ENCODE measurements around the gene MKLN1. TPM values are rescaled to one million over a fixed set of nuclear protein-coding genes. Genes with fewer than 3 reads are reported as not detected.

Gene MKLN1
- total RNA-seq, 1 donor from 2014 or later, result 66.3 TPM

DNA sequence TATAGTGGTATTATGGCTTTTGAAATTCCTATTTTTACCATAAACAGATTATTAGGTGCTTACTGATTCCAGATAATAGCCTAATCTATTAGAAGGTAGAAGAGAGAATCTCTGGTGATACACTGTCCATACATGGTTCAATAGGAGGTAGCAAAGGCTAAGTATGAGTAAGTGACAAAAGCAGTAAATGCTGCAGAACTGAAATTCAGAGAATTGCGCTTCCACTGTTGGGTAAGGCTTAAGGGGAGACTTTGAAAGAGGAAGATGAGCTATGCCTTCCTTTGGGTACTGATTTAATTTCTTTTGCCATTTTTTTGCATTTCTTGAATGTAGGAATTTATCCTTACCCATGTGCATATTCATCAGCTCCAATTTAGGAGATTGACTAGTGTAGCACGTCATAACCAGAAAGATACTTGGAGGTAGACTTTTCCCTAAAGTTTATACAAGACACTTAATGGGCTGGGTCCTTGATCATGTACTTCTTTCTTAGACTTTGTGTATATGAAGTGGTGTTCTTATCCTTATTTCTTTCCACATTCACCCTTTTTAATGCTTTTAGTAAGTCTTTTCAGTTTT lies 15.3 kb downstream of the MKLN1 start:
- H3K36me3 Mint-ChIP-seq (ENCODE audit: low read depth, unreplicated experiment), result no peaks in the 10 kb centered on the region
- no peak overlapping the region for H3K27ac Mint-ChIP-seq (ENCODE audit: unreplicated experiment)
- no peak overlapping the region for H3K4me3 Mint-ChIP-seq (ENCODE audit: unreplicated experiment)
- no peaks in the 10 kb centered on the region for H3K27me3 Mint-ChIP-seq (ENCODE audit: unreplicated experiment)
- TF ChIP-seq, protein P1, sequence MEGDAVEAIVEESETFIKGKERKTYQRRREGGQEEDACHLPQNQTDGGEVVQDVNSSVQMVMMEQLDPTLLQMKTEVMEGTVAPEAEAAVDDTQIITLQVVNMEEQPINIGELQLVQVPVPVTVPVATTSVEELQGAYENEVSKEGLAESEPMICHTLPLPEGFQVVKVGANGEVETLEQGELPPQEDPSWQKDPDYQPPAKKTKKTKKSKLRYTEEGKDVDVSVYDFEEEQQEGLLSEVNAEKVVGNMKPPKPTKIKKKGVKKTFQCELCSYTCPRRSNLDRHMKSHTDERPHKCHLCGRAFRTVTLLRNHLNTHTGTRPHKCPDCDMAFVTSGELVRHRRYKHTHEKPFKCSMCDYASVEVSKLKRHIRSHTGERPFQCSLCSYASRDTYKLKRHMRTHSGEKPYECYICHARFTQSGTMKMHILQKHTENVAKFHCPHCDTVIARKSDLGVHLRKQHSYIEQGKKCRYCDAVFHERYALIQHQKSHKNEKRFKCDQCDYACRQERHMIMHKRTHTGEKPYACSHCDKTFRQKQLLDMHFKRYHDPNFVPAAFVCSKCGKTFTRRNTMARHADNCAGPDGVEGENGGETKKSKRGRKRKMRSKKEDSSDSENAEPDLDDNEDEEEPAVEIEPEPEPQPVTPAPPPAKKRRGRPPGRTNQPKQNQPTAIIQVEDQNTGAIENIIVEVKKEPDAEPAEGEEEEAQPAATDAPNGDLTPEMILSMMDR (IDR thresholded peaks at IDR 0.05; ENCODE audit: unreplicated experiment), result no peak
- H3K4me1 Mint-ChIP-seq (ENCODE audit: unreplicated experiment), result peaks cover 12% of the 10 kb centered on the region
- no peak for DNase-seq (ENCODE audit: low spot score)
- H3K9me3 Mint-ChIP-seq (ENCODE audit: unreplicated experiment), result no peaks in the 10 kb centered on the region

GRCh38 chr7:131346885-131347592 lies 19.4 kb downstream of the MKLN1 start:
- TF ChIP-seq, protein P1 (IDR thresholded peaks at IDR 0.05; ENCODE audit: unreplicated experiment), result no peak
- Mint-ChIP-seq H3K36me3 (ENCODE audit: low read depth, unreplicated experiment) (peaks cover 4% of the 10 kb centered on the region), H3K27ac (ENCODE audit: unreplicated experiment) (no peak overlapping the region), H3K27me3 (ENCODE audit: unreplicated experiment) (no peaks in the 10 kb centered on the region), H3K4me1 (ENCODE audit: unreplicated experiment) (peaks cover 6% of the 10 kb centered on the region), H3K9me3 (ENCODE audit: unreplicated experiment) (no peaks in the 10 kb centered on the region), H3K4me3 (ENCODE audit: unreplicated experiment) (no peak overlapping the region)
- no peak for DNase-seq (ENCODE audit: low spot score)

GRCh38 chr7:131352032-131352431 lies 24.4 kb downstream of the MKLN1 start:
- peaks cover 2% of the 10 kb centered on the region for H3K27me3 Mint-ChIP-seq (ENCODE audit: unreplicated experiment)
- TF ChIP-seq, protein P1 (IDR thresholded peaks at IDR 0.05; ENCODE audit: unreplicated experiment), result no peak

DNA sequence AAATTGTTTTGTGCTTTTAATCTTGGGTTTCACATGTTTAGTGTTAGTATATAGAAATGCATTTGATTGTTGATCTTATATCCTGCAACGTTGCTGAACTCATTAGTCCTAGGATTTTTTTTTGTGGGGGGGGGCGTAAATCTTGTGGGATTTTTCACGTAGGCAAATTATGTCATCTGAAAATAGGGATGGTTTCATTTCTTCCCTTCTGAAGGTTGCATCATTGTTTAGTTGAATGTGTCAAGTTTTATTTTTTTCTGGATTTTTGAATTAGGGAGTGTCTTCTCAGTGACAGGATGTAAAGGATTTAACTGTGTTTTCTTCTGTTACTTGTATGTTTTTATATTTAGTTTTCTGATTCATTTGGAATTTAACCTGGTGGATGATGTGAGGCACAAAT lies 26.7 kb downstream of the MKLN1 start:
- DNase-seq (ENCODE audit: low spot score), result no peak
- H3K27ac Mint-ChIP-seq (ENCODE audit: unreplicated experiment), result no peak overlapping the region
- H3K4me3 Mint-ChIP-seq (ENCODE audit: unreplicated experiment), result no peak overlapping the region
- H3K27me3 Mint-ChIP-seq (ENCODE audit: unreplicated experiment), result peaks cover 2% of the 10 kb centered on the region
- peaks cover 29% of the 10 kb centered on the region for H3K4me1 Mint-ChIP-seq (ENCODE audit: unreplicated experiment)
- H3K36me3 Mint-ChIP-seq (ENCODE audit: low read depth, unreplicated experiment), result peaks cover 4% of the 10 kb centered on the region
- no peaks in the 10 kb centered on the region for H3K9me3 Mint-ChIP-seq (ENCODE audit: unreplicated experiment)
- TF ChIP-seq, protein P1 (IDR thresholded peaks at IDR 0.05; ENCODE audit: unreplicated experiment), result no peak

More at GRCh38 chr7:131352032-131352431, 24.4 kb downstream of the MKLN1 start:
- no peak overlapping the region for H3K4me3 Mint-ChIP-seq (ENCODE audit: unreplicated experiment)
- DNase-seq (ENCODE audit: low spot score), result no peak
- peaks cover 4% of the 10 kb centered on the region for H3K36me3 Mint-ChIP-seq (ENCODE audit: low read depth, unreplicated experiment)
- no peak overlapping the region for H3K27ac Mint-ChIP-seq (ENCODE audit: unreplicated experiment)
- peaks cover 17% of the 10 kb centered on the region for H3K4me1 Mint-ChIP-seq (ENCODE audit: unreplicated experiment)
- no peaks in the 10 kb centered on the region for H3K9me3 Mint-ChIP-seq (ENCODE audit: unreplicated experiment)
